ENCODE measurements around the gene DSG3.

DSG3 gene

DNA sequence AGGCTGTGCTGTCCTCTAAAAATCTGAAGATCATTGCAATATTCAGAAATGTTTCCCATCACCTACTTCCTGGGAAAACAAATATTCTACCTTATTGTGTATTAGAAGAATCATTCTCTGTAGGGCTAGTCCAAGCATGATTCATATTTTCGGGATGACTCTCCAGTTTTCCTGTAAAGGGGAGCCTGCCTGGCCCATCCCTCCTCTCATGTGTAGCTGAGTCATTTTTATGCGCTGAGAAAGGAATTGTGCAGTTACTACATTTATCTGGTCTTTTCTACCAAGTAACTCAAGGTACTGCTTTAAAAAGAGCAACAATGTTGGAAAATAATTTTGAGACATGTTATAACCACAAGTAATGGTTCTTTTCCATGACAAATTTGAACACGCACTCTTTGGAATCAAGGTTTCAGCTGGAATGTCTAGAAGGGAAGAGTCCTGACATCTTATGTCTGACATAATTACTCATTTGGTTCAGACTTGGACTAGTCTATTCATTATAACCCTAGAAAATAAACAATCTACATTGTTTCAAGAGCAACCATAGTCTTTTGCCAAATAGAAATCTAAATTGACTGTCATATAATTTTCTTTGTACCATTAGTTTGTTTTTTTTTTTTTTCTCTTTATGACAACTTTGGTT lies 6.6 kb downstream of the DSG3 start:
- Histone ChIP-seq H3K79me2 (ENCODE audit: insufficient read depth, low read length) (no peaks in the 10 kb centered on the region), H3K36me3 (ENCODE audit: insufficient read depth, low read length) (no peaks in the 10 kb centered on the region), H3K9me3 (ENCODE audit: low read length) (no peaks in the 10 kb centered on the region), H3K27ac (ENCODE audit: low read depth, low read length, poor library complexity, severe bottlenecking) (no peak overlapping the region), H4K20me1 (ENCODE audit: insufficient read depth, low read length) (no peaks in the 10 kb centered on the region), H3K27me3 (ENCODE audit: insufficient read depth, low read length) (no peaks in the 10 kb centered on the region), H3K9me2 (ENCODE audit: low read depth, low read length) (no peaks in the 10 kb centered on the region), H3K9ac (ENCODE audit: low read length) (no peak overlapping the region), H3K4me3 (ENCODE audit: low read depth, low read length, poor library complexity, severe bottlenecking) (no peak overlapping the region), H3K4me2 (ENCODE audit: low read length) (no peak overlapping the region), H2AFZ (ENCODE audit: low read length) (no peak overlapping the region), H3K4me1 (ENCODE audit: insufficient read depth, low read length, severe bottlenecking) (no peaks in the 10 kb centered on the region), H3F3A (ENCODE audit: insufficient read depth, low read length) (no peaks in the 10 kb centered on the region)
- TF ChIP-seq CTCF (IDR thresholded peaks at IDR 0.05; ENCODE audit: low read length) (no peak), EZH2 (IDR thresholded peaks at IDR 0.05; ENCODE audit: borderline replicate concordance, low read length) (no peak)

- no peaks in the 10 kb centered on the region for H4K20me1 ChIP-seq (ENCODE audit: insufficient read depth, low read length)
- H3K79me2 ChIP-seq (ENCODE audit: insufficient read depth, low read length): no peaks in the 10 kb centered on the region
- H3K9ac ChIP-seq (ENCODE audit: low read length): no peak overlapping the region
- no peak overlapping the region for H3K27ac ChIP-seq (ENCODE audit: low read depth, low read length, poor library complexity, severe bottlenecking)
- no peaks in the 10 kb centered on the region for H3K9me2 ChIP-seq (ENCODE audit: low read depth, low read length)
- H3F3A ChIP-seq (ENCODE audit: insufficient read depth, low read length): no peaks in the 10 kb centered on the region
- H3K4me2 ChIP-seq (ENCODE audit: low read length): no peak overlapping the region
- H2AFZ ChIP-seq (ENCODE audit: low read length): no peak overlapping the region
- no peaks in the 10 kb centered on the region for H3K9me3 ChIP-seq (ENCODE audit: low read length)
- H3K27me3 ChIP-seq (ENCODE audit: insufficient read depth, low read length): no peaks in the 10 kb centered on the region
- H3K4me1 ChIP-seq (ENCODE audit: insufficient read depth, low read length, severe bottlenecking): no peaks in the 10 kb centered on the region
- TF ChIP-seq EZH2 (IDR thresholded peaks at IDR 0.05; ENCODE audit: borderline replicate concordance, low read length) (no peak), CTCF (IDR thresholded peaks at IDR 0.05; ENCODE audit: low read length) (no peak)
- no peaks in the 10 kb centered on the region for H3K36me3 ChIP-seq (ENCODE audit: insufficient read depth, low read length)
- H3K4me3 ChIP-seq (ENCODE audit: low read depth, low read length, poor library complexity, severe bottlenecking): no peak overlapping the region
Observed at GRCh38 chr18:31469629-31470028, 22.1 kb downstream of the DSG3 start.

DNA sequence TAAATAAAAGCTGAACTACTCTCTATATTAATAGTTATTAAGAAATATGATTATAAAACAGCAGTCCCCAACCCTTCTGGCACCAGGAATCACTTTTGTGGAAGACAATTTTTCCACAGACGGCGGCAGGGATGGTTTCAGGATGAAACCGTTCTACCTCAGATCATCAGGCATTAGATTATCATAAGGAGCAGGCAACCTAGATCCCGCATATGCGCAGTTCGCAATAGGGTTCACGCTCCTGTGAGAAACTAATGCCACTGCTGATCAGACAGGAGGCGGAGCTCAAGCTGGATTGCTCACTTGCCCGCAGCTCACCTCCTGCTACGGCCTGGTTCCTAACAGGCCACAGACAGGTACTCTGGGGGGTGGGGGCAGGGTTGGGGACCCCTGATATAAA lies 31.1 kb downstream of the DSG3 start:
- no peak overlapping the region for H3K4me2 ChIP-seq (ENCODE audit: low read length)
- TF ChIP-seq EZH2 (IDR thresholded peaks at IDR 0.05; ENCODE audit: borderline replicate concordance, low read length) (no peak), CTCF (IDR thresholded peaks at IDR 0.05; ENCODE audit: low read length) (no peak)
- H4K20me1 ChIP-seq (ENCODE audit: insufficient read depth, low read length): no peaks in the 10 kb centered on the region

More for the DNA sequence above, 31.1 kb downstream of the DSG3 start:
- no peak overlapping the region for H2AFZ ChIP-seq (ENCODE audit: low read length)
- H3F3A ChIP-seq (ENCODE audit: insufficient read depth, low read length): no peaks in the 10 kb centered on the region
- H3K4me3 ChIP-seq (ENCODE audit: low read depth, low read length, poor library complexity, severe bottlenecking): no peak overlapping the region
- H3K27ac ChIP-seq (ENCODE audit: low read depth, low read length, poor library complexity, severe bottlenecking): no peak overlapping the region
- no peaks in the 10 kb centered on the region for H3K4me1 ChIP-seq (ENCODE audit: insufficient read depth, low read length, severe bottlenecking)
- H3K9ac ChIP-seq (ENCODE audit: low read length): no peak overlapping the region
- no peaks in the 10 kb centered on the region for H3K9me3 ChIP-seq (ENCODE audit: low read length)
- H3K36me3 ChIP-seq (ENCODE audit: insufficient read depth, low read length): no peaks in the 10 kb centered on the region
- no peaks in the 10 kb centered on the region for H3K79me2 ChIP-seq (ENCODE audit: insufficient read depth, low read length)
- no peaks in the 10 kb centered on the region for H3K27me3 ChIP-seq (ENCODE audit: insufficient read depth, low read length)
- no peaks in the 10 kb centered on the region for H3K9me2 ChIP-seq (ENCODE audit: low read depth, low read length)

Data from OCI-LY1 (cell line).